Measurements from ENCODE around the gene AJAP1.

- TF ChIP-seq CTCF (IDR thresholded peaks at IDR 0.05; ENCODE audit: low read length) = no peak; the same call in 1 of the 2 replicates
- TF ChIP-seq EZH2phosphoT487 (IDR thresholded peaks at IDR 0.05; ENCODE audit: low read length) = no peak
- no peak for TF ChIP-seq EZH2 (optimal IDR thresholded peaks at IDR 0.05; ENCODE audit: low read depth, low read length)
Observed at GRCh38 chr1:4797016-4797410, 142.6 kb downstream of the AJAP1 start.

Measured in MM.1S (cell line).